ENCODE results near the gene CASZ1.
A peak's percentile ranks its signal among the peaks of the same experiment; 100 is the strongest.

CASZ1 gene

GRCh38 chr1:10705953-10706352, 90.5 kb downstream of the CASZ1 start:
- DNase-seq (ENCODE audit: low spot score): no peak

GRCh38 chr1:10704368-10704882, 92.0 kb downstream of the CASZ1 start:
- no peak for DNase-seq (ENCODE audit: low spot score)

DNA sequence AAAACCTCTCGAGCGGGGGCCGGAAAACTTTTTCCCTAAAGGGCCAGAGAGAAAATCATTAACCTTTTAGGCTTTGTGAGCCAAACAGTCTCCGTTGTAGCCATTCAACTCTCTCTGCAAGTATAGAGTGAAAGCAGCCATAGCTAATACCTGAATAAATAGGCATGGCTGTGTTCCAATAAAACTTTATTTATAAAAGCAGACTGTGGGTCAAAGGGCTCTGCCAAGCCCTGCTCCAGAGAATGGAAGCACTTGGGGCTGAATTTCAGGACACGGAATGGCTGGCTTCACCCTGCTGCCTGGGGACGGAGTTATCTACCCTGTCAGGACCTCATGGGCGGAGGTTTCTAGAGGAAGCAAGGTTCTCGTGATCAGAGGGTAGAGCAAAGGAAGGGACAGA, 92.7 kb downstream of the CASZ1 start:
- no peak for DNase-seq (ENCODE audit: low spot score)

- DNase-seq (ENCODE audit: low spot score): no peak
Observed at GRCh38 chr1:10701145-10701544, 95.3 kb downstream of the CASZ1 start.

DNA sequence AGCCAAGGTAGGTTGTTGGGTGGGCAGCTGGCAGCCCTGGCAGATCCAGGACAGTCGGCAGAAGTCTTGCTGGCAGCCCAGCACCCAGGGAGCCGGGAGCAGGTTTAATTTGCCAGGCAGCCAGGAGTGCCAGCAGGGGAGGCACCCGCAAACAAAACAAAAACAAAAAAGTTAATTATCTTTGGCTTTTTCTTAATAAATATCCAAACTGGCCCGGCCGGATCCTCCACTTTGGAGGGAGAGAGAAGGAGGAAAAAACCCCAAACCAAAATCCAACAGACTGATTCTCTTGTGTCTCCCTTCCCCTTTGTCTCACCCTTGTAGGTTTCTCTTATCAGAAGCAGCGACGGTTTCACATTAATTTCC, 97.0 kb downstream of the CASZ1 start:
- no peak for DNase-seq (ENCODE audit: low spot score)

DNA sequence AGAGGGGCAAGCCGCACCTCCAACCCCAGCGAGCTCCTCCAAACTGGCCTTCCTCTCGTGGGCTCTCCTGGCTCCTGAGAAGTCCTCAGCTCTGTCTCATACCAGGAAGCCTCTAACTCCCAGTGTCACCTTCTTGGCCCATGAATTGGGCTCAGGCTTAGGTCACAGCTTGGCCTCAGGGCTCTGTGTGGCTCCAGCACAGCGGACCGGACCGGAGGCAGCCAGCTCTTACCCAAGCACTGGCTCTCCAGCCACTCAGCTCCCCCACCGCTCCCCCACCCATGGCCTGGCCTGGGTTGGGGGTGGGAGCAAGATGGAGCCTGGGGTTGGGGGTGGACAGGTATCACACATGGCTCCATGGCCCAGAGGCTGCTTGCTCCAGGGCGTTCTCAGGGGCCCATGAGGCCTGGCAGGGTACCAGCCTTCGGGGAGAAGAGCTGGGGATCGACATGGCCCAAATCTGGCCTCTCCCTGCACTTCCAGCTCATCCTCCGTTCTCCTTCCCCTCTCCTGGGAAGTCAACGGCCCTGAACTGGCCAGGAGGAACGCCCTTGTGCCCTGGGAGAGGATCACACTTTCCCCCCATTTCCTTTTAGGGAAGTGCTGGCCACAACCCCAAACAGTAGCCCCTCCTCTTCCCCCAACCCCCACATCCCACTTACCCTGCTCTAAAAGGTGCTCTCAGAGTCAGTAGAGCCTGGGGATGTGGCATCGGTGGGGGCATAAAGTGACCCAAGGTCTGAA, 97.5 kb downstream of the CASZ1 start:
- DNase-seq (ENCODE audit: low spot score): no peak

DNA sequence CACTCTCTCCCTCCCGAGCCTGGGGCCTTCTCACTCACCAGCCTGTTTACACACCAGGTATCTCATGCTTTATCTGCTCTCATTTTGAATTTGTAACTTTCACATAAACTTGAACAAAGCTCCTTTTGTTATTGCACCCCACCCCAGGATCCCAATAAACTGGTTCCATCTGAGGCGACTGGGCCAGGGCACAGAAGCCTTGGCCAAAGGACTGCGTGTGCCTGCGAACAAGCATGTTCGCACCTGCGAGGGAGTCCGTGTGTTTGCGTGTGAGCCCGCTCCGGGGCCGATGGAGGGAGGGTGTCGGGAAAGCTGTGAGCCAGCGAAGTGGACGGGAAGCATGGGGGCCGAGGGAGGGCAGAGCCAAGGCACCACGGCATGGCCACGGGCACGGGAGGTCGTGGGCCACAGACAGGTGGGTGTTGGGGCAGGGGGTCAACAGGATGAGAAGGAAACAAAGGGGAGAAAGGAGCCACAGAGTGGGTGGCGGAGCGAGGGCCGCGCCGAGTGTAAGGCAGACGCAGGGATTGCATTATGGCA, 98.8 kb downstream of the CASZ1 start:
- no peak for DNase-seq (ENCODE audit: low spot score)

GRCh38 chr1:10696977-10697376, 99.5 kb downstream of the CASZ1 start:
- DNase-seq (ENCODE audit: low spot score): no peak

- peak; percentile 66 for DNase-seq (ENCODE audit: low spot score)
Observed at GRCh38 chr1:10694633-10695627, 101.5 kb downstream of the CASZ1 start.

GRCh38 chr1:10694274-10694632, 102.2 kb downstream of the CASZ1 start:
- peak; percentile 56 for DNase-seq (ENCODE audit: low spot score)

- DNase-seq (ENCODE audit: low spot score): no peak
Observed at GRCh38 chr1:10693497-10694273, 102.8 kb downstream of the CASZ1 start.

DNA sequence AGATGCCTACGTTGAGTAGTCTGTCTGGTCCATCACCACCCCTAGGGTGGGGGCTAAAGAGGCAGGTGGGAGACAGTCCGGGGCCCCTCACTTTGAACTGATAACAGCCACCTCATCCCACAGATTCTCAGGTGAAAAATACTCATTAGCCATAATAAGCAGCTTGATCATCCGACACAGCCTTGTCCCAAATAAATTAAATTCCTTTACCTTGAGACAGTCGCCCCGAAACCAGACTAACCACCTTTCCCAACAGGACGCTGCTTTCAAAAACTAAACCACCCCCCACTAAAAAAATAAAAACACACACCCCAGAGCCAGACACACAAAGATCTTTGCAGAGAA, 103.3 kb downstream of the CASZ1 start:
- DNase-seq (ENCODE audit: low spot score): no peak

DNA sequence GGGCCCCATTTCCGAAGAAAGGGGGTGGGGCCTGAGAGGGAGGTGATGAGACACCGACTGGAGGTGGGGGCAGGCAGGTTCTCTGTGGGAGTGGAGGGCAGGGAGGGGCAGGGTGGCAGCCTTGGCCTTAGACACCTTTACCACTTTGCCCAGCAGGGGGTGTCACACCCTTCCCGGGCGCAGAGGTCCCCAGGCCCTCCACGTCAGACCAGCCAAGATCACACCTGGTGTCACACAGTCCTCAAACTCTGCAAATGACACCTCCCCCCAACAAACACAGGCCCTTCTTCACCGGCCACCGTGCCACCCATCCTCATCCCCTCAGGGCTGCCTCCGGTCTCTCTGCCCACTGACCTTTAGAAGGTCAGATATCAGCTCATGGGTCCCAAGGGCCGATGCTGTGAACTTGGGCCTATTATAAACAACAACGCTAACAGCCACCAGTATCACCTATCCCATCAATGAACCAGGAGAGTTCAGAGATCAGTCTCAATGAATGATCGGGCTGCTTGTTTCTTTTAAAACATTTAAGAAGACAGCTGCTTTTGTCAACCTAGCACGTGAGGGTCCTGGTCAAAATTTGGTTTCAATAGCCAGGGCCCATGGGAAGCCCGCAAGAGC, 103.9 kb downstream of the CASZ1 start:
- DNase-seq (ENCODE audit: low spot score): peak; percentile 38

DNA sequence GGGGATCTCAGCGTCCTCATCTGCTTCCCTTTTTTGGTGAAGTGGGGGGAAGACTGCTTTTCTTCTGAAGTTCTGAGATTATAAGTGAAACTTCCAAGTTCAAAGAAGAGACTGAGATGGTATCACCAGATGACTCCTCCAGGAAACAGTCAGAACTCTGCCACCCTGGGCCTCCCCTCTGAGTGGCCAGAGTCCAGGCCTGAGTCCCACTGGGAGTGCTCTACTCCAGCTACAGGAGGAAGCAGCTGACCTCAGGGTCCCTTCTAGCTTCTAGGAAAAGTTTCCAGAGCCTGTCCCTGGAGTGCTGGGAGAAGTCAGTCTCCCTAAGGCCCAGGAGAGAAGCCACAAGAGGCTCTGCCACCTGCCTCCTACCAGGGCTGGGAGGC, 104.7 kb downstream of the CASZ1 start:
- no peak for DNase-seq (ENCODE audit: low spot score)

GRCh38 chr1:10691075-10691739, 105.2 kb downstream of the CASZ1 start:
- DNase-seq (ENCODE audit: low spot score): no peak

DNA sequence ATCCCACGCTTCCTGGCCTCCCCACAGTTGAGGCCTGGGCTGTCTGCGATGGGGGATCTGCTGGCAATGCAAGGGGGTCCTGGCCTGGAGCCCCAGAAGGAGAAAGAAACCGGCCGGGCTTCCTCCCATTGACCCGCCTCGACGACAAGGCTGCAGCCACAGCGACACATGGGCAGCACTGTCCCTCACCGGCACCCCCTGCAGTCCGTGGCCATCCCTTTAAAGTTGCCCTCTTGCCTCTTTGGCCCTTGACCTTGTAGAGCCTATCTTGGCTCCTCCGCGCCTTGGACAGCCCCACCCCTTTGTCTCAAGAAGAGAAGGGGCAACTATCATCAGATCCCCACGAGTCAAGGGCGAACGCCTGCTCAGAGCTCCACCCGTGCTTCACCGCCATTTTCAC, 106.0 kb downstream of the CASZ1 start:
- no peak for DNase-seq (ENCODE audit: low spot score)

- DNase-seq (ENCODE audit: low spot score): no peak
Observed at GRCh38 chr1:10688409-10688786, 108.0 kb downstream of the CASZ1 start.

DNA sequence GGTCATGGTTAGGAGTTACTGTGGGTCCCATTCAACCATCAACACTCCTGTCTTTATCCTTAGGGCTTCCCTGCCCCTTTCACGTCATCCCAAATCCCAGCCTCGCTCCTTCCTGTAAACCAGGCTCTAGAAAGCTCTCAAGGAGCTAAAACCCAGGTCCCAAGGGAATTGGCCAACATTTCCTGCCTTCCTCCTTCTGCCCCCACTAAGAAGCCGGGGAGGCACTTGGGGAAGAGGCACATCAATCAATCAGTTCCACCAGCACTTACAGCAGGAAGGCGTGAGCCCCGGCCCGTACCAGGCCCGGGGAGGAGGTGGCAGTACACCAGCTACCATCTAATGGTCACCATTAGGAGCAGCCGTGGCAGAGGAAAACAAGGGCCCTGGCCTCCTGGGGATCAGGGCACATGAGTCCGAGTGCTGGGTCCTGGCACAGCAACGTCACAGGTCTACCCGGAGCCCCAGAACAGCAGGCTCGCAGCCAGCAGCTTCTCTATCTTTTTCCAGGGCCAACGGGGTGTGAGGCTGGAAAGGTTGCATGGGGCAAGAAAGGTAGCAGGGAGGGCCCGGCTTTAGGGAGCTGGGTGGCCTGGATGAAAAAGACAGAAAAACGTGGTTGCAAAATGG, 108.6 kb downstream of the CASZ1 start:
- DNase-seq (ENCODE audit: low spot score): no peak

- no peak for DNase-seq (ENCODE audit: low spot score)
Observed at GRCh38 chr1:10687251-10687651, 109.2 kb downstream of the CASZ1 start.

DNA sequence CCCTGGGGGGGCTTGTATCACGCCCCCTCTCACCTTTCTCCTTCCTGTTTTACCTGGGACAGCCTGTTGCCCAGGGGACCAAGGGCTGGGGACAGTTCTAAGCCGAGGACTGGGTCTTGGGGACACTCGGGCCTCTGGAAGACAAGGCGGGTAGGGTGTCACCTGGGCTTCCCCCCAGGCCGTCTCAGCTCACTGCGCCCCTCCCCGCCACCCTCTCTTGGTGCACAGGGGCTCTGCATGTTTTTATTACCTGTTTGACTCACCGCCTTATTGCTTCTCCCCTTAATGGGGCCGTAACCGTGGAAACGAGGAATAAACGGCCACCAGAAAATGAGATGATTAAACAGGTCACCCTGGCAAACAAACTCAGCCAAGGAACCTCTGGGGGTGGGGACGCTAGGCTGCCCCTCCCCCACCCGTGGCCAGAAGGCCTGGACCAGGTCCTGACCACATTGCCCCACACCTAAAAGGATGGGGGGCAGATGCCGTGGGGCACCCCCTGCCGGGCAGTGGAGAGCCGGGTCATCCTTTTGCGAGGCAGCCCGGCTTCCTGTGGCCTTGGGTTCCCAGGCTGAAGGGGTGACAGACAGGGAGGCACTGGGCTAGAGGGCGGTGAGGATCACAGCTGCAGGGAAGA, 109.9 kb downstream of the CASZ1 start:
- no peak for DNase-seq (ENCODE audit: low spot score)

Measured in hematopoietic multipotent progenitor cell treated with erythropoietin and hydrocortisone succinate and interleukin-3 and kit ligand, for 17 days (in vitro differentiated cells).